ENCODE data around the gene SLC25A45.
A peak's percentile ranks its signal among the peaks of the same experiment; 100 is the strongest.
"Not testable (repeated sequence)": the region's sequence is repeated elsewhere in the genome, so short reads cannot be mapped to it uniquely, and the experiment has no call there.

The SLC25A45 gene

DNA sequence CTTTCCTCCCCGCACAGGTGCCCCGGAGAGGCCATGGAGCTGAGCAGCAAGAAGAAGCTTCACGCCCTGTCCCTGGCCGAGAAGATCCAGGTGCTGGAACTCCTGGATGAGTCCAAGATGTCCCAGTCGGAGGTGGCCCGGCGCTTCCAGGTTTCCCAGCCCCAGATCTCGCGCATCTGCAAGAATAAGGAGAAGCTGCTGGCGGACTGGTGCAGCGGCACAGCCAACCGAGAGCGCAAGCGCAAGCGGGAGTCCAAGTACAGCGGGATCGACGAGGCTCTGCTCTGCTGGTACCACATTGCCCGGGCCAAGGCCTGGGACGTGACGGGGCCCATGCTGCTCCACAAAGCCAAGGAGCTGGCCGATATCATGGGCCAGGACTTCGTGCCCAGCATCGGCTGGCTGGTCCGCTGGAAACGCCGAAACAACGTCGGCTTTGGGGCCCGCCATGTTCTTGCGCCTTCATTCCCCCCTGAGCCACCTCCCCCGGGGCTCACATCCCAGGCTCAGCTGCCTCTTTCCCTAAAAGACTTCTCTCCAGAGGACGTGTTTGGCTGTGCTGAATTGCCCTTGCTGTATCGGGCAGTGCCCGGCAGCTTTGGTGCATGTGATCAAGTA is 26.6 kb downstream of the SLC25A45 start:
- DNase-seq, result no peak

DNA sequence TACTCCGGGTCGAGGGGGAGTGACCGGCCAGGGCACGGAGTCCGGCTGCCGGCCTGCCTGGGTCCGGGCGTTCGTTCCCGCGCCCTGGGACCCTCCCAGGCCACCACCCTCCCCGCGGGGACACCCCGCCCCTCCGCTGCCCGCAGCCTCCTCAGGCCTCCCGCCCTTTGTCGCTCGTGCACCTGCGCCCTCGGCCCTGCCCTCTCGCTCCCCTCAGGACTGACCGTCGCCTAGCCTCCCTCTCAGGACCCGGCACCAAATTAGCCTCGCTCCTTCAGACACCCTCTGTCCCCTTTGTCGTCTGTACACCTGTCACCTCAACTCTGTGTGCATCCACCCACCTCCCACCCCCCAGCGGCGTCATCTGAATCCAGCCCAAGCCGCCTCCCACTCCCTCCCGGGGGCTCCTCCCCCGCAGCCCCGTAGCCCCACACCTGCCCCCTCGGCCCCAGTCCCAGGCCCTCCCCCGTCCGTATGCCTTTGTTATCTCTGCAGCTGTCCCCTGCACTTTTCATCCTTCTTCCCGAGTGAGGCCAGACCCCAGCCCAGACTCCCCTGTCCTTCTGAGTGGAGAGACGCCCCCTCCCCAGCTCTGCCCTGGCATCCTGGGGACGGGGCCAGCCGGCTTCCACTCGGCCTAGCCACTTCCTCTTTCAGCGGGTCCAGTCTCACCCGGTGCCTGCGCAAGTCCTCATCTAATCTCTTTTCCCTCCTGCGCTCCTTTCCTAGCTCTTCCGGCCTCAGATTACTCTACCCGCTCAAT is 27.3 kb downstream of the SLC25A45 start:
- peak; percentile 38 for DNase-seq

DNA sequence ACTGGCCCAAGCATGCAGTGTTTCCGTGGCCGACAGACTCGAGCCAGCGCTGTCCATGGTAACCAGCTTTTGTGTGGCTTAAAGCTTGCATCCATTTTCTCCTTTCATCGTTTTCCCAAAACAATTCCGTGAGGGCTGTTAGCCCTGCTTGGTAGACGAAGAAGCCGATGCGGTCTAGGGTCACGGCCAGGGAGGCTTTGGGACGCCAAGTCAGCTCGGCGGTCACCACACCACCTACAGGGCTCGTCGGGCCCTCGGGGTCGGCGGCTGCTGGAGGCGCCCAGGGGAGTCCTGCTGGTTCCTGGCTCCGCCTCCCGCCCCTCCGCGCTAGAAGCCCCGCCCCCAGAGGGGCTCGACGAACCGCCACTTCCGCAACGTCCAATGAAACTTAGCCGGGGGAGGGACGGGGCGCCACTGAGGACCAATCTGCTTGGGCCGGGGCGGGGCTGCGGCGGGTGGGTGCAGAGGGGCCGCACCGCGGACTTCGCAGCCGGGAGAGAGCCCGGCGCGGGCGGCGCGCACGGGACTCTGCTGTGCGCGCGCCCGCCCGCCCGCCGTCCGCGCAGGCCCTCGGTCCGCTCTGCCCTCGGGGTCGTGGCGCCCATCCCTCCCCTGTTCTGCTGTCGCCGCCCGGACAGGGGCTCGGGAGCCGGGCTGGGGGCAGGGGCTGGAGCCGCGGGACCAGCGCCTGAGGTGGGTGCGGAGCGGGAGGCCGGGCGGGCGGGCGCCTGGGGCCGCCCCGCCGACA is 28.0 kb downstream of the SLC25A45 start, which contains the start of gene TIGD3:
TSS of gene TIGD3 (plus strand) at position 487 of the 748 bp plus-strand sequence. CDS start 1,058 bp downstream, outside the sequence.
- peak; percentile 97 for DNase-seq

DNA sequence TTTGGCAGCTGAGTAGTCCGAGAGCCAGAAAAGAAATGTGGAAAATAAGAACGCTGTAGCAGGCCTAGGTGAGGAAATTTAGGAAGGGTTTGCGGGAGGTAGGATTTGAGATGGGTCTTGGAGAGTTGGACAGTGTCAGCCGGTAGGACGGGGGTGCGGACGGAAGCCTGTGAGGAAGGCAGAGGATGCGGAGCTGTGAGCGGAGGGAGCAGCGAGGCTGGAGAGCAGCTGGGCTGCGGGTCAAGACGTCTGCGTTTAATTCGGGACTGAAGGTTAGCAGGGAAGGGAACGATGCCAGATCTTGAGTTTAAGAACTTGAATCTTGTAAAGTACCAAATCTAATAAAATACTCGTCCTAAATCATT is 28.6 kb downstream of the SLC25A45 start:
- peak; percentile 69 for DNase-seq

DNA sequence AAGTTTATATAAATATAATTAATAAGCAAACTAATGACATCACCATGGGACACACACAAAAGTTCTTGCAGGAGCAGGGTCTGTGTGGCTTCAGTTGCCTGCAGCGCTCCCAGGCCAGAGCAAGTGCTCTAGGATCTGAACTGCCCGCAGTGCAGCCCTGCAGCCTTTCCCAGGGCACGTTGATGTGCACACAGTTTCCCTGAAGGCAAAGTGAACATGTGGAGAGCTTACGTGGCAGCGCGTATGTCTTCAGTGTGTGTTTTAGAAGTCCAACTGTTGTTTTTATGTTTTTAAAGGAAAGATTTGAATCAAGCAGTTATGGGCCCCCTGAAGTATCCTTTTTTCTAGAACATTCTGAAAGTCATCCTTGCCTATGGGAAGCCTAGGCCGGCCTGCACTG is 29.1 kb downstream of the SLC25A45 start:
- no peak for DNase-seq

DNA sequence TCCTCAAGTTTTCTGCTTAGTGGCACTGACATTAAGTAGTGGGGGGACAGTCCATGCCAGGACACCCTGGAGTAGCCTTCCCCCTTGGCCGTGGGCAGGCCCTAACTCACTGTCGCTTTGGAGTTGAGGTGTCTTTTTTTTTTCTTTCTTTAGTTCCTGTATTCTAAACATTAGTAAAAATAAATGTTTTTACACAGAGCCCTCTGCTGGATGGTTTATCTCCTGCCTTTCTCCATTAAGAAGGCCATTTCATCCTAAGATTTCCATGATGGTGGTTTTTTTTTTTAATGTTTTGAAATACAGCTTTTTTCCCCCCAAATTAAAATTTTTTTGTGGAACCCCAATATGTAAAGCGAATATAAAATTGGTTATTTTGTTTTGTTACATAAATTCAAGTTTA is 29.7 kb downstream of the SLC25A45 start:
- no peak for DNase-seq

DNA sequence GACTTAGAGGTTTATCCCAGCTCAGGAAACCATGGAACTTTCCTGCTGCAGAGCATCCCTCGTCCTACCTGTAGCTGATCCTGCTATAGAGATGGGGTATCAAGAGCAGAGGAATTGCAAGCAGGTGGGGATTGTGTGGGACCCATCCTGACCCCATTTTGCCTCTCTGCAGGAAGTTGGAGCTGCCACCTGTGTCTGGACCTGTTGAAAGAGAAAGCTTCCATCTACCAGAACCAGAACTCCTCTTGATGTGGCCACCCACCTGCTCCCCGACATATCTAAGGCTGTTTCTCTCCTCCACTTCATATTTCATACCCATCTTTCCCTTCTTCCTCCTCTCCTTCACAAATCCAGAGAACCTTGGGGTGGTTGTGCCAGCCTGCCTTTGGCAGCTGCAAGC is 30.9 kb downstream of the SLC25A45 start:
- DNase-seq, result no peak

DNA sequence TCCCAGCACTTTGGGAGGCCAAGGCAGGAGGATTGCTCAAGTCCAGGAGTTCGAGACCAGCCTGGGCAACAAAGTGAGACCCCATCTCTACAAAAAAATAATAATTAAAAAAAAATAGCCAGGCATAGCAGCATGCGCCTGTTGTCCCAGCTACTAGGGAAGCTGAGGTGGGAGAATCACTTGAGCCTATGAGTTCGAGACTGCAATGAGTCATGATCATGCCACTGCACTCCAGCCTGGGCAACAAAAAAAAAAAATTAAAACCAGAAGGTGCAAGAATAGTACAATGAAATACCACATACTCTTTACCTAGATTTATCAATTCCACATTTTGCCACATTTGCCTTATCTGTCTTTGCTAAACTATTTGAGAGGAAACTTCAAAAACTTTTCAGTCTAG is 40.6 kb downstream of the SLC25A45 start:
- DNase-seq, result no peak

DNA sequence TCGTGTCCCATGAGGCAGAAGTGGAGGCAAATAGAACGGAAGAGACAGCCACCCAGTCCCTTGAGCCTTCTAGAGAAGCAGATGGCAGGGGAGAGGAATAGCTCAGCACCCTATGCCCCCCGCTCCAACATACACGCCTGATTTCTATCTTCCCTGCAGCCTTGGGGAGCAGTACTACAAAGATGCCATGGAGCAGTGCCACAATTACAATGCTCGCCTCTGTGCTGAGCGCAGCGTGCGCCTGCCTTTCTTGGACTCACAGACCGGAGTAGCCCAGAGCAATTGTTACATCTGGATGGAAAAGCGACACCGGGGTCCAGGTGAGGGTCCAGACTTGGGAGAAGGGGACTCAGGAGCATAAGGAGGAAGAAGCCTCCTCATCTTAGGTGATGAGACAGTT is 42.2 kb downstream of the SLC25A45 start:
- no peak for DNase-seq

DNA sequence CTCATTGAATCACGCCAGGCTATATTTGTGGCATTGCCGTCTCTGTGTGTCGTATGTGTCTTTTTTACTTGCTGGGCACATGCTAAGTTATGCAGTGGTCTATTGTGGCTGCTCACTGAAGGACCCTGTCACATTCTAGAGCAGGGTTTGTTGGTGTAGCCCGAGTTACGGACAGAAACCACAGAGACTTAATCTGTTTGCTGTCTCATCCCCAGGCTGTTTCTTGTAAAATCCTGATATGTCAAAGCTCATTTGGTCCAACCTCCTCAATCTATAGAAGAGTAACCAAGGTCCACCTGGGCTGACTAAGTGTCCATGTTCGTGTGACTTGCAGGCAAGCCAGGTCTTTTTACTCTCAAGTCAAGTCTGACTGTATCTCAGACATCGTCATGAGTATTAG is 43.8 kb downstream of the SLC25A45 start:
- no peak for DNase-seq

DNA sequence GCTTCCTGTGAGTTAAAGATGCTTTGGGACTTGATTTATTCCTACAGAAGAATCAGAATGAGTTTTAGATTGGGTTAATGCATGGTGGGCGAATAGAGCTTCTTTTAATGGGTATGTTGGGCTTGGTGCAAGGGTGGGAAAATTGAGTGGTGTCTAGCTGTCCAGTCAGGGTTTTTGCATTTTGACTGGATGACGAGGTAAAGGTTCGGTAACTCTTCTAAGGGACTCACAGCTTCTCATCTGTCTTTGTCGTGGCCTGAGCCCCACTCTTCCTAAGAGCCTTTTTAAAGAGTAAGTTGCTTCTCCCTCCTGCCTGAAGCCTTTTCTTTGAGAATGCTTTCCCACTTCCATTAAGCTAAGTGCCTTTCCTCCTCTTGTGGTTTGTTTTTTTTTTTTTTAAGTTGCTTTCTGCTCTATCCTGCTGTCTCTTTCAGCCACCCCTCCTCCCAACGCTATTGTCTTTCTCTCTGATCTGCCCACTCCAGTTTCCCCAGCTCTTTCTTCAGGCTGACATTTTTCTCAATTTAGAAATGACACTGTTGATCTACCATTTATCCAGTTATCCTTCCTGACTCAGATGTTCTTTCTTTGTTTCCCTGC is 47.6 kb downstream of the SLC25A45 start:
- peak; percentile 60 for DNase-seq

DNA sequence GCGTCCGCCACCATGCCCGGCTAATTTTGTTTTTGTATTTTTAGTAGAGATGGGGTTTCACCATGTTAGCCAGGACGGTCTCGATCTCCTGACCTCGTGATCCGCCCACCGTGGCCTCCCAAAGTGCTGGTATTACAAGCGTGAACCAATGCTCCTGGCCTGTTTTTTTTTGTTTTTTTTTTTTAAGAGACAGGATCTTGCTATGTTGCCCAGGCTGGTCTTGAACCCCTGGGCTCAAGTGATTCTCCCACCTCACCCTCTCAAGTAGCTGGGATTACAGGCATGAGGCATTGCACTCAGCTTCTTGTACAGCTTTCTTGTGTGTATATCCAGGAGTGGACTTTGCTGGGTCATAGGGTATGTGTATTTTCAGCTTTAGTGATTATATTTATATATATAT is 49.9 kb downstream of the SLC25A45 start:
- DNase-seq, result not testable (repeated sequence)

DNA sequence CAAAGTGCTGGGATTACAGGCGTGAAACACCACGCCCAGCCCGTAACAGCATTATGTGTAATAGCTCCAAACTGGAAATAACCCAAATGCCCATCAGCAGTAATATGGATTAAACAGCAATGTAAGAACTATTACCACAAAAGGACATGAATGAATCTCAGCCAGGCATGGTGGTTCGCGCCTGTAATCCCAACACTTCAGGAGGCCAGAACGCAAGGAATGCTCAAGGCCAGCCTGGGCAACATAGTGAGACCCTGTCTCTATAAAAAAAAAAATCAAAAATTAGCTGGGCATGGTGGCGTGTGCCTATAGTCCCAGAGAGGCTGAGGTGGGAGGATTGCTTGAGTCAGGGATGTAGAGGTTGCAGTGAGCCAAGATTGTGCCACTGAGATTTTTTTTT is 51.9 kb downstream of the SLC25A45 start:
- DNase-seq, result no peak

DNA sequence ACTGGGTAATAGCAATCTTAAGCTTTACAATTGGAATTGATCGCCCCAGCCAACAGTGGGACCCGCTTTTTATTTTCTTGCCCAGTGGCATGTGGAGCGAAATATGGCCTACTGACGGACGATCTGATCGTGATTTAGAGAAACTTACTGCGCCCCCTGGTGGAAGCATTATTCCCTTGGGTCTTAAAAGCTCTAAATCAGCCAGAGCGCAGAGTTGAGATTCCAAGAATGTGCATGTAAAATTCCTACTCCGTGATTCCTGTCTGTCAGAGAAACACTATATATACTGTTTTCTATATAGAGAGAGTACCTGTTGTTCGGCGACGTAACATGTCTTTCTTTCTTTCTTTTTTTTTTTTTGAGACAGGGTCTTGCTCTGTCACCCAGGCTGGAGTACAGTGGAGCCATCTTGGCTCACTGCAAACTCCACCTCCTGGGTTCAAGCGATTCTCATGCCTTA is 52.5 kb downstream of the SLC25A45 start:
- DNase-seq, result peak; percentile 92

DNA sequence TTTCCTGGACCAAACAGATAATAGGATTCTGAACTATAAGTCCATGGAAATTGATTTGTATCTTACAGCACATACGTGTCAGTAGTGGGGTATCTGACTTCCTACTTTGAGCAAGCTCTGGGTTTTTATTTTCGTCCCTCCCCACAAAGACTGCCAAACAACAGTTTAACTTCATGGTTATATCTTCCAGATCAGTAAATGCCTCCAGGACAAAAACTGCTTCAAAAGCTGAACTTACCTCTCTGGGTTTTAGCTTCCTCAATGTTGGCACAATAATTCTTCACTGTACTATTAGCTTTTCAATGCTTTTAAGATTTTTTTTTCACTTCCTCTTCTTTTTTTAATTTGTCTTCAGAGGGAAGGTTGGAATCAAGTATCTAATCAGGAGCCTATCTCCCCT is 53.0 kb downstream of the SLC25A45 start:
- DNase-seq, result no peak

DNA sequence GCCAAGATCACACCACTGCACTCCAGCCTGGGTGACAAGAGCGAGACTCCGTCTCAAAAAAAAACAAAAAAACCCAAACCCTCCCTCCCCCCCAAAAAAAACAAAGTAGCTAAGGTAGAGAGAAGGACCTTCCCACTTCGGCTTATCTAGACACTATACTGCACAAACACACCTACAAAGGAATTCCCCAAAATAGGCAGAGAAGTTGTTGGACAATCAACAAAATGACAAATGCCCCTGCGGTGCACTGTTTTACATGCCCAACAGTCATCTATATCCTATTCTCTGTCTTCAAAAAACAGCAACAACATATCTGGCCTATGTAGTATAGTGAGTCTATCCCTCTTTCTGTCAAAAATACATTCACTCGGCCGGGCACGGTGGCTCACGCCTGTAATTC is 55.4 kb downstream of the SLC25A45 start:
- no peak for DNase-seq

DNA sequence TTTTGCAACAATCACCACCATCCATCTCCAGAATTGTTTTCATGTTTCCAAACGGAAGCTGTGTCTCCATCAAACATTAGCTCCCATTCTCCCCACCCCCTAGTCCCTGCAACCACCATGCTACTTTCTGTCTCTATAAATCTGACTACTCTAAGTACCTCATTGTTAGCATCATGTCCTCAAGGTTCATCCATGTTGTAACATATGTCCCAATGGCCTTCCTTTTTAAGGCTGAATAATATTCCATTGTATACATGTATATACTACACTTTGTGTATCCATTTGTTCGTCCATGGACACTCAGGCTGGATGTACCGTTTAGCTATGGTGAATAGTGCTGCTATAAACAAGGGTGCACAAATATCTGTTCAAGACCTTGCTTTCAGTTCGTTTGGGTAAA is 57.0 kb downstream of the SLC25A45 start:
- DNase-seq, result no peak
